BE2C (cell line): ENCODE measurements around the gene HAUS8.
"Not testable (repeated sequence)": the region's sequence is repeated elsewhere in the genome, so short reads cannot be mapped to it uniquely, and the experiment has no call there.

Experiments
- DNase-seq: peaks from one replicate; pipeline ENCODE4 v3.0.0-alpha.2; 2020
- H3K27me3 ChIP-seq: fragments of 250-450 bp; sonication (Bioruptor Pico); 2 replicates; pipeline ENCODE4 v1.5.1; 2020; ENCODE audit warnings: mild to moderate bottlenecking
- H3K36me3 ChIP-seq: fragments of 250-450 bp; sonication (Bioruptor Pico); 2 replicates; pipeline ENCODE4 v1.5.1; 2020; ENCODE audit warnings: mild to moderate bottlenecking
- H3K4me1 ChIP-seq: fragments of 250-450 bp; sonication (Bioruptor Pico); 2 replicates; pipeline ENCODE4 v1.5.1; 2020
- H3K4me3 ChIP-seq: 2 replicates; pipeline ENCODE4 v1.5.1; 2011; ENCODE audit warnings: low read depth, low read length
- H3K9me3 ChIP-seq: fragments of 250-450 bp; sonication (Bioruptor Pico); 2 replicates; pipeline ENCODE4 v1.5.1; 2020
- TF ChIP-seq, protein P1 (sequence below): IDR thresholded peaks from 2 replicates; pipeline ENCODE4 v1.5.1; 2012; ENCODE audit warnings: mild to moderate bottlenecking, low read depth, low read length

The HAUS8 gene

DNA sequence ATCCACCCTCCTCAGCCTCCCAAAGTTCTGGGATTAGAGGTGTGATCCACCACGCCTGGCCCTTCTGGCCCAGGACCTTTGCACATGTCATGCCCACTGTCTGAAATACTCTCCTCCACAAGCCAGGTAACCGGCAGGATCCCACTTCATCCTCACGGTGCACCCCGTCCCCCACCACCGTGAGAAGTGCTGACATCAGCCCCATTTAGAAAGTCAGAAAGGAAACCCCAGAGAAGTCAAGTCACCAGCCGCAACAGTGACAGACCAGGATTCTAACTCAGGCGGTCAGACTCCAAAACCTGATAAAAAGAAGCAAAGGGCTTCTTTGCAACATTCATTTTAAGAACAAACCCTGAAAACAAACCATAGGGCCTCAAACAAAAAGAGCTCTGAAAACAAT is 52.5 kb downstream of the HAUS8 start:
- Histone ChIP-seq H3K9me3 (0 out of 2 replicates have a peak, but pooled peaks cover 2% of the 10 kb centered on the region), H3K4me3 (no peak overlapping the region), H3K4me1 (no peaks in the 10 kb centered on the region), H3K27me3 (peaks cover 12% of the 10 kb centered on the region), H3K36me3 (no peaks in the 10 kb centered on the region)
- TF ChIP-seq, protein P1, sequence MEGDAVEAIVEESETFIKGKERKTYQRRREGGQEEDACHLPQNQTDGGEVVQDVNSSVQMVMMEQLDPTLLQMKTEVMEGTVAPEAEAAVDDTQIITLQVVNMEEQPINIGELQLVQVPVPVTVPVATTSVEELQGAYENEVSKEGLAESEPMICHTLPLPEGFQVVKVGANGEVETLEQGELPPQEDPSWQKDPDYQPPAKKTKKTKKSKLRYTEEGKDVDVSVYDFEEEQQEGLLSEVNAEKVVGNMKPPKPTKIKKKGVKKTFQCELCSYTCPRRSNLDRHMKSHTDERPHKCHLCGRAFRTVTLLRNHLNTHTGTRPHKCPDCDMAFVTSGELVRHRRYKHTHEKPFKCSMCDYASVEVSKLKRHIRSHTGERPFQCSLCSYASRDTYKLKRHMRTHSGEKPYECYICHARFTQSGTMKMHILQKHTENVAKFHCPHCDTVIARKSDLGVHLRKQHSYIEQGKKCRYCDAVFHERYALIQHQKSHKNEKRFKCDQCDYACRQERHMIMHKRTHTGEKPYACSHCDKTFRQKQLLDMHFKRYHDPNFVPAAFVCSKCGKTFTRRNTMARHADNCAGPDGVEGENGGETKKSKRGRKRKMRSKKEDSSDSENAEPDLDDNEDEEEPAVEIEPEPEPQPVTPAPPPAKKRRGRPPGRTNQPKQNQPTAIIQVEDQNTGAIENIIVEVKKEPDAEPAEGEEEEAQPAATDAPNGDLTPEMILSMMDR = no peak
- no peak for DNase-seq

DNA sequence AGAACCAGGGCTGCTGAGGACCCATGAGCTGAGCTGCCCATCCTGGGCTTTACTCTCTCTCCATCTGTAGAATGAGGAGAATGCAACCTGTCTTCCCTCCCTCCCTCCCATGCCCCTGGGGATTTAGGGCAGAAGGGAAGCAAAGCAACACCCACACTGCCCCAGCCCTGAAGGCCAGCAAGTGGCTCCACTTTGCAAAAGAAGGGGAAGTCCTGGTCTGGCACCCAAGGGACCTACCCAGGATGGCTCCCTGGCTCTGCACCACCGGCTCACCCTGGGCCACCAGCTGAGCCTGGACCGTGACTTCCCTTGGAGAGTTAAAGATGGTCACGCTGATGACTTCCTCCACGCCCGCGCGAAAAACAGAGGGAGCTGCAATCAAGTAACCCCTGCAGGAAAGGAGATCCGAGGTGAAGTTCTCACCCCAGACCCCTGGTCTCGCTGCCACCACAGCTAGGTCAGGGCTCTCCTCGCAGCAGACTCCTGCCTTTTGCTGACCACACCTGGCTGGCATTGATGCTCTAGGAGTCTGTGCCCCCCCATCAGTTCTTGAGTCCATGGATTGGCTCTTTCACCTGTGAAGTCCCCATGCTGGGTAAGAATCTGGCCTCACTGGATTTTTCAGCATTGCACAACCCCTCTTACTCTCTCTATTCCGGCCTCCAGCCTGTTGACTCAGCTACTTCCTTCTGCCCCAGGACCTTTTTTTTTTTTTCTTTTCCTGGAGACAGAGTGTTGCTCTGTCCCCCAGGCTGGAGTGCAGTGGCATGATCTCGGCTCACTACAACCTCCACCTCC is 53.3 kb downstream of the HAUS8 start:
- H3K4me1 ChIP-seq = no peaks in the 10 kb centered on the region
- peaks cover 12% of the 10 kb centered on the region for H3K27me3 ChIP-seq
- DNase-seq = no peak
- no peaks in the 10 kb centered on the region for H3K36me3 ChIP-seq
- H3K4me3 ChIP-seq = no peak overlapping the region
- 0 out of 2 replicates have a peak, but pooled peaks cover 2% of the 10 kb centered on the region for H3K9me3 ChIP-seq
- TF ChIP-seq, protein P1 = no peak

DNA sequence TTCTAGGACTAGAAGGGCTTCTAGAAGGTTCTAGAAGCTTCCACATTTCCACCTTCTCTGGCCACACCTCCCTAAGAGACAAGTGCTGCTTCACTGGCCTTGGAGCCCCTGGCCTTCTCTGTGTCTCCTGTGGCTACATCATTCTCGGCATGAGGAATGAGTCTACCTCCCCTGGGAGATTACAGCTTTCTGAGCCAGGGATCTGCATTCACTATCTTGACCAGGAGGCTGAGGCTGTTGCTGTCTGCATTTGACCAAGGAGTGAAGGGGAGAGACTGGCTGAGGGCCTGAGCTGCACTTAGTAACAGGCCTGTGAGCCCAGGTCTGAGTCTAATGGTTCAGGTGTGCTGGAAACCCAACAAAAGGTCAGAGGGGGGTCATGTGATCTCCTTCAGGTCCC is 53.9 kb downstream of the HAUS8 start:
- TF ChIP-seq, protein P1 = no peak
- Histone ChIP-seq H3K4me3 (no peak overlapping the region), H3K4me1 (no peaks in the 10 kb centered on the region), H3K9me3 (0 out of 2 replicates have a peak, but pooled peaks cover 2% of the 10 kb centered on the region), H3K27me3 (peaks cover 12% of the 10 kb centered on the region), H3K36me3 (no peaks in the 10 kb centered on the region)
- no peak for DNase-seq

DNA sequence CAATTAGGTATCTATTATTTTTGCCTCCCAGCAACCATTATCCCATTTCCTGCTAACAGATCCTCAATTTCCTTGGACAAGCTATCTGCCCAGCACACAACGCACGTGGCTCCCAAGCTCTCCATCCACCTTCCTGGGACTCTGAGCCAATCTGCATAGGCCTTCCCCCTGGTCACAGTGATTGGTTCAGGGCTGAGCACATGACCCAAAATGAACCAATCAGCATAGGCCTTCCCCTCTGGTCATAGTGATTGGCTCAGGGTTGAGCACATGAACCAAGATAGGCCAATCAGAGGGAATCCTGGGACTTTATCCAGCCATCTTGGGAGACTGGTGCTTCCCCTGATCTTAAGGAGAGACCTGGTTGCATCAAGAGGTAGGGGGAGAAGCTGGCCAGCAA is 54.4 kb downstream of the HAUS8 start:
- Histone ChIP-seq H3K27me3 (peaks cover 7% of the 10 kb centered on the region), H3K4me3 (no peak overlapping the region), H3K4me1 (no peaks in the 10 kb centered on the region), H3K9me3 (0 out of 2 replicates have a peak, but pooled peaks cover 2% of the 10 kb centered on the region), H3K36me3 (no peaks in the 10 kb centered on the region)
- TF ChIP-seq, protein P1 = no peak
- peak; percentile 42 for DNase-seq

DNA sequence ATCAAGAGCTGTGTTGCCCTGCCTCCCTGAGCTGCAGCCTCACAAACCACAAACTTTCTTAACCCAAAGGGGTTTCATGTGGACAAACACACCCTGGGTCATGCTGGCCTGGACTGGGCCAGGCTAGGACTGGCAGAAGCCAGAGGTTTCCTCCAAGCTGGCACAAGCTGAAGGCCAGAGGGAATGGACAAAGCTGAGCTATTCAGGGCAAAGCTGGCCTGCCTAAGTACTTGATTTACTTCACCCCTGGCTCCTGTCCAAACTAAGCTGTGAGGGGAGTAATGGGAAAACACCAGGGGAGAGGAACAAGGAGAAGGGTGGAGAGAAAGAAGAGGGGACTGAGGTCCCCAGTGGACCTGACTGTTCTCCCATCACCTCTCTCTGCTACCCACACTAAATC is 54.9 kb downstream of the HAUS8 start:
- Histone ChIP-seq H3K4me1 (no peaks in the 10 kb centered on the region), H3K9me3 (0 out of 2 replicates have a peak, but pooled peaks cover 2% of the 10 kb centered on the region)
- DNase-seq = no peak

DNA sequence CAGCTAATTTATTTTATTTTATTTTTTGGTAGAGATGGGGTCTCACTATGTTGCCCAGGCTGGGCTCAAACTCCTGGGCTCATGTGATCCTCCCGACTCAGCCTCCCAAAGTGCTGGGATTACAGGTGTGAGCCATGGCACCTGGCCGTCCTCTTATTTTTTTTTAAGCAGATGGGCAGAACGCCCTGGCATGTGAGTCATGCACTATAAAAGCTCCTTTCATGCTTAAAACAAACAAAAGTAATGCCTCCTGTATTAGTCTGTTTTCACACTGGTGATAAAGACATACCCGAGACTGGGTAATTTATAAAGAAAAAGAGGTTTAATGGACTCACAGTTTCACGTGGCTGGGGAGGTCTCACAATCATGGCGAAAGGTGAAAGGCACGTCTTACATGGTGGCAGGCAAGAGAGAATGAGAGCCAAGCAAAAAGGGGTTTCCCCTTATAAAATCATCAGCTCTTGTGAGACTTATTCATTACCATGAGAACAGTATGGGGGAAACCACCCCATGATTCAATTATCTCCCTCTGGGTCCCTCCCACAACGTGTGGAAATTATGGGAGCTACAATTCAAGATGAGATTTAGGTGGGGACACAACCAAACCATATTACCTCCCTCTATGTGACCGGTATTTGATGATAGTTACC is 60.9 kb downstream of the HAUS8 start:
- H3K27me3 ChIP-seq, H3K9me3 ChIP-seq: not testable (repeated sequence)

More for the DNA sequence above, 54.9 kb downstream of the HAUS8 start:
- H3K36me3 ChIP-seq = no peaks in the 10 kb centered on the region
- H3K4me3 ChIP-seq = no peak overlapping the region
- TF ChIP-seq, protein P1 = no peak
- peaks cover 2% of the 10 kb centered on the region for H3K27me3 ChIP-seq

More for the DNA sequence above, 60.9 kb downstream of the HAUS8 start:
- H3K4me3 ChIP-seq, H3K4me1 ChIP-seq, H3K36me3 ChIP-seq, DNase-seq: not testable (repeated sequence)
